Measurements from ENCODE around the gene INSL4. TPM values are rescaled to one million over a fixed set of nuclear protein-coding genes. Genes with fewer than 3 reads are reported as not detected.

The INSL4 gene
- total RNA-seq = not detected
- long read RNA-seq = 0 reads

DNA sequence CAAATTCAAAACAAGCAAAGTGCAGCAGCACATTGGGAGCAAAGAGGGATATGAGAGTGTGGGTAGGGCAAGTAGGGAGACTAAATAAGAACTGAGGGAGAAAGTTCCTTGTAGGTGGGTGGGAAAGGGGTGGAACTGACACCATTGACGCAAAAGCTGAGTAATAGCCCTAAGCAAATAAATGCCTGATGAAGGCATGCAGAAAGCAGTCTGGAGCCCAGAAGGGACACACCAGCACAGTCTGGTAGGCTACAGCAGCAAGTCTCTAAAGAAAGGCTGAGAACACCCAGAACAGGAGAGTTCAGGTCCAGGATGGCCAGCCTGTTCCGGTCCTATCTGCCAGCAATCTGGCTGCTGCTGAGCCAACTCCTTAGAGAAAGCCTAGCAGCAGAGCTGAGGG is at the start of gene INSL4:
Gene INSL4, plus strand, starts transcription at position 208 of the 400 bp plus-strand sequence. Its CDS starts 105 bp downstream, at position 313.
- no peak for ATAC-seq
- intact Hi-C loops (cut with DNase I, micrococcal nuclease) = no loop called here
- no peak for DNase-seq

DNA sequence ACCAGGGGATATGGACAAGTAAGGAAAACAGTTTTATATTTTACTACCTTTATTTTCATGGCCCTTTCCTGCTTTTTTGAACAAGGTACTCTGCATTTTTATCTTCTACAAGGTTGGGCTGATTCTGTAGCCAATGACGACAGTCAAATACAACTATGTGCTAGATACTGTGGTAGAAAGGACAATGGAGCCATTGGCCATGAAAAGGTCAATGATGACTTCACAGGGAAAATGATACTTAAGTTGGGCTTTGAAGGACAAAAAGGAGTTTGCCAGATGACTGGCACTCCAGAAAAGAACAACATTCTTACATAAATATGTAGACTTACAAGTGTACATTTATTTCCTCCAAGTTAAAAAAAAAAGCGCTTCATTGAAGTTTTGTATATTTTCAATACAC is 46.4 kb upstream of the INSL4 start:
- intact Hi-C loops (cut with DNase I, micrococcal nuclease) = loop anchor here in 1 of 2 donors (10.0 kb wide), 1 partner anchor 410 kb away; no protein-coding TSS in a partner anchor
- DNase-seq (no peak), ATAC-seq (no peak)

DNA sequence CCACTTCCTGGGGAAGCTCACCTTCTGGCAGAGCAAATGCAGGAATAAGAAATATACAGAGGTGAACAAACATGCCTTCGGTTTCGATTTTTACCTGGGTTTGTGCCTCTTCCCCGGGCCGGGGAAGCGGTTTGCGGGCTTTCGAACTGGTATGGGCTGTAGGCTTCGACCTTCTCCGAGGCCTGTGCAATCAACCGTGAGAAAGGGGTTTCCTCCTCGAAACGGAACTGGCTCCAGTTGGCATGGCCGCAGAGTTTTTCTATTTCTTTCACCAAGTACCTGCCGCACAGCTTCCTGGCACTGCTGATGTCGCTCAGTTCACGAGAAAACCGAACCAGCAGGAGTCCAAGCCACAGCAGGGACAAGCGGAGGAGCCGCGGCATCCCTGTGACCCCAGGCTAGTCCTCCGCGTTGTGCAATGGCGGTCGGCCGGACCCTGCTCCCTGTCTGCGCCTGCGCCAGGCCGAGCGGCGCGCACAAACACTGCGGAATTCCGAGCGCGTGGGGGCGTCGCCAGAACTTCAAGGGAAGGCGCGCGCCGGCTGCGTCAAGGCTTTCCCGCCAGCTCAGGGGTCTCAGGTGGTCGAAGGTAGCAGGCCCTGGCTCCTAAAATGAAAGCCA is 45.9 kb upstream of the INSL4 start, which contains the start of gene INSL6:
Gene INSL6, minus strand, starts transcription at position 420 of the 621 bp plus-strand sequence. Its CDS starts 37 bp downstream, at position 383.
- intact Hi-C loops (cut with DNase I, micrococcal nuclease) = loop anchor here in 1 of 2 donors (10.0 kb wide), 1 partner anchor 409 kb away; no protein-coding TSS in a partner anchor
- ATAC-seq (no peak), DNase-seq (no peak)

DNA sequence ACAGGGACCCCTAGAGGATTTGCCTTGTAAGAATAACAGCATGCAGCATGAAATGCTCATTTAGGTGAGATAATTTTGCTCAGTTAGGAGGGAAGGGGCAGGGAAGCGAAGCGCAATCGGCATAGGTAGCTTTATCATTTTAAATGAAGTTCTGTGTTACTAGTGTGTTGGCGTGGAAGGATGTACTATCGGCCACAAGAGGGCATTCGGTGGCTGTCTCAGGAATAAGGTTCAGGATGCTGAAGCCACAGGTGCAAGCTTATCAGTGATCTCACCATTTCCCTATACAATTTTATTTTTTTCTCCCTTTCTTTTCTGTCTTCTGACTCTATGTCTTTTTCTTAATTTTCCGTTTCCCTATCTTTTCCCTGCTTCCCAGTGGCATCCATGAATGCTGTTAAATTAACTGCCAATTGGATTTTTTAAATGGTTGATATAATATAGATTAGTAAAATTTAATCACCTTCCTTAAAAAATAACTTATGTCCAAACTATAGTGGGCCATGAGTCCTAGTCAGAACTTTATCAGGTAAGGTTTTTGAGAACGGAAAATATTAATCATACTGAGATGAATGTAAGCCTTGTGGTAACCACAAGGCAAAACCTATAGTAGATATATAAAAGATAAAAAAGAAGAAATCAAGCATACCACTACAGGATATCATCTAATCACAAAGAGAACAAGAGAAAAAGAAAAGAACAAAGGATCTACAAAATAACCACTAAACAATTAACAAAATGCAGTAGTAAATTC is 44.6 kb upstream of the INSL4 start:
- ATAC-seq (peak; percentile 95), DNase-seq (peak; percentile 30 to 49)
- intact Hi-C loops (cut with DNase I, micrococcal nuclease) = loop anchor here in 1 of 2 donors (10.0 kb wide), 1 partner anchor 408 kb away; no protein-coding TSS in a partner anchor

DNA sequence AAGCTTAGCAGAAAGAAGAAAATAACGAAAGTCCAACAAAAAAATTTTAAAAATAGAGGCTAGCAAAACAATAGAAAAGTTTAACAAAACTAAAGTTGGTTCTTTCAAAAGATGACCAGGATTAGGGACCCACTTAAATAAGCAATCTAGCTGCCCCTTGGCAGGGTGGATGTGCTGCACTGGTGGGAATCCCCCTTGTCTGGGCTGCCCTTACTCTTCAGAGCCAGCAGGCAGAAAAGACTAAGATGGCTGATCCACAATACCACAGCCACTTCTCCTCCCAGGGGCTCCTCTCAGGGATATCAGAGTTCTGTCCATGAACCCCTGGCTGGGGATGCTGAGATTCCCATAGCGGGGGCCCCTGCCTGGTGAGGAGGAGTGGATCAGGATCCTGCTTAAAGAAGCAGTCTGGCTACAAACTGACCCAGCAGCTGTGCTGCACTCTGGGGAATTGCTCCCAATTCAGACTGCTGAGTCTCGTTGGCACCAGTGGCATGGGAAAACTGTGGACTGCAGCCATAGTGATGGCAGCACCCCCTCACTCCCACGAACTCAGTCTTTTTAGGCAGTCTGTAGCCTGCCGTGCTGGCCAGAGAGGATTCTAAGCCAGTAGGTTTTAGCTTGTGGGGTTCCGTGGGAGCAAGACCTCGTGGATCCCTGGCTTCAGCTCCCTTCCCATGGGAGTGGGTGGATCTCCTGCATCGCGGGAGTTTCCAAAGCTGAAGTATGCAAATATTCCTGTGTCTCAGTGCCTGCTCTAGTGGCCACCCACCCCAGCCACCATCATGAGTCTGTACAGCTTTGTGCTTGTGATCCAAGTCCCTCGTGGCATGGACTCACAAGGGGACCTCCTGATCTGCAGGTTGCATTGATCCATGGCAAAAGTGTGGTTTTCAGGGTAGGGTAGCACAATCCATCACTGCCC is 42.9 kb upstream of the INSL4 start:
- ATAC-seq (no peak), DNase-seq (no peak)
- intact Hi-C loops (cut with DNase I, micrococcal nuclease) = loop anchor here in 1 of 2 donors (10.0 kb wide), 1 partner anchor 406 kb away; no protein-coding TSS in a partner anchor

DNA sequence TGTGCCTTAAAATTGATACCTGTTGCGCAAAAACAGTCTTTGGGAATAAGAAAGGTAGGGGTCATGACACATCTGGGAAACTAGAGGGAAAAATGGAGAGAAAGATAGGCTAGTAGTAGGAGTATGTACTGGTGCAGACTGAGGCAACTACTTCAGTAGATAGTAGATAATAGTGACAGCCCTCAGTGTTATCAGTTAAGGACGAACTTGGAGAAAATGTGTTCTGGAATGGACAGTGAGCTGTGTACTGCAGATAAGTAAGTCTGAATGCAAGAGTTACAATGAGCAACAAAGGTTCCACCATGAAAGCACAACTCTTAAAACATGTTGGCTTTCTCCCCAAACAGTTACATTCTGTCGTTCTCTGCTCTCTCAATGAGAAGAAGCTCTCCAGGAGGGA is 39.2 kb upstream of the INSL4 start:
- intact Hi-C loops (cut with DNase I, micrococcal nuclease) = no loop called here
- DNase-seq (no peak), ATAC-seq (no peak)

DNA sequence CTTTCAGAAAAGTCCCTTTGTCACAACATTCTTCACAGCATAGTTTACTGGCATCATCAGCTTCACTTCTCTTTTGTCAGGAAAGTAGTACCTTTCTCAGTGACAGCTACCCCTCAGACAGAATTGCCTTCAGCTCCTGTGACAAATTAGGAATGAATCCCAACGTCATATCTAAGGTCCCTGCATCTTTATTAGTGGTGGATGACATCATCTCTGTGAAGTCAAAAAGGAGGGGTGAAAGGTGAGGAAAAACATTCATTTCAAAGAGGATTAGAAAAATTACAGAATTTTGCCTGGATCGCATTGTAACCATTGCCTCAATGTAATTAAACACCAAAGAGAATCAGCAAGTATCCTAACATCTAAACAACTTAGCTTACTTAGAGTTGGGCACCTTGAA is 37.9 kb upstream of the INSL4 start:
- DNase-seq (no peak), ATAC-seq (no peak)
- intact Hi-C loops (cut with DNase I, micrococcal nuclease) = no loop called here

DNA sequence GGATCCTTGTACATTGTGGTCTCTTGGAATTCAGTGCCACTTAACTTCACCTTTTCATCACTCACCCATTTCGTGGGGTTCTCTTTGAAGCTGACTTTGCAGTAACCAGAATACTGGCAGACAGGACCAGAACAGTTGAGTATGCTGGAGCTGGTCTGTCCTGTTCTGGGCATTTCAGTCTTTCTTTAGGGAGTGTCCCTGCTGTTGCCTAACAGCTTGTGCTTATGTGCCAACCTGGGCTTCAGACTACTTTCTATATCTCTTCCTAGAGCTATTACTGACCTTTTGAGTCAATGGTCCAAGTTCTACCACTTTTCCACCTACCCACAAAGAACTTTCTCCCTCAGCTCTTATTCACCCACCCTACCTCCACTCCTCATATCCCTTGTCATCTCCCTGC is 35.8 kb upstream of the INSL4 start:
- ATAC-seq (no peak), DNase-seq (no peak)
- intact Hi-C loops (cut with DNase I, micrococcal nuclease) = no loop called here

DNA sequence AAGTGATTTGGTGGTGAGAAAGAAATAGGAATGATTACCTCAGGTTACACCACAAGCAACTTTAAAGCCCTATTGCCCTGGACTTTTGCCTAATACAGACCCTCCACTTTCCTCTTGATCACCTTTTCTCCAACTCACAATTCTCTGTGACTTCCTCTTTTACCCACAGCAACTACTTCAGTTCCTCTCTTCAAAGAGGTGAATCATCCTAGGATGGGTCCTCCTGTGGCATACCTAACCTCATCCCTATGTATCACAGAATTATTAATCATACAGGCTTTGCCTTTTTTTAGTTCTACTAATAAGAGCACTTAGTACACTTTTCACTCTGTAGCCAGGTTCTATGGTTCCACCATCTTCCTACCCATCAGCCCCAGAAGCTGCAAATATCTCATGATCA is 26.1 kb upstream of the INSL4 start:
- no peak for DNase-seq
- ATAC-seq = no peak
- intact Hi-C loops (cut with DNase I, micrococcal nuclease) = no loop called here

DNA sequence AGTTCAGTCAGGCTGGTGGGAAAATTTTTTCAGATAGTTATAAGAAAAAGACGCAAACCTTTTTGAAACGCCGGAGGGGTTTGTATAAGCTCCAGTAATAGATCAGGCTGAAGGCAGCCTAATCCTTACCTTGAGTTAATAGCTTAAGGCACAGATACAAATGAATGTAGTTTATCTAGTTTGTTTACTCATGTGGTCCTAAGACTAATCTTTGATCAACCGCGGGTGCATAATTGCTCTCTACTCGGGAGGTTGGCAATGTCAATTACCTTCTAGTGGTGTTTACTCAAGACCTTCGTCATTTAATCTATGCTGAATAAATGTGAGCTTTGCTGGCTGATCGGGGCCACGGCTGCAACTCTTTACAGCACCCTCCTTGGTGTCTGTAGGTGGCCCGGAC is 665 bp upstream of the INSL4 start:
- intact Hi-C loops (cut with DNase I, micrococcal nuclease) = no loop called here
- DNase-seq = no peak
- ATAC-seq = no peak

DNA sequence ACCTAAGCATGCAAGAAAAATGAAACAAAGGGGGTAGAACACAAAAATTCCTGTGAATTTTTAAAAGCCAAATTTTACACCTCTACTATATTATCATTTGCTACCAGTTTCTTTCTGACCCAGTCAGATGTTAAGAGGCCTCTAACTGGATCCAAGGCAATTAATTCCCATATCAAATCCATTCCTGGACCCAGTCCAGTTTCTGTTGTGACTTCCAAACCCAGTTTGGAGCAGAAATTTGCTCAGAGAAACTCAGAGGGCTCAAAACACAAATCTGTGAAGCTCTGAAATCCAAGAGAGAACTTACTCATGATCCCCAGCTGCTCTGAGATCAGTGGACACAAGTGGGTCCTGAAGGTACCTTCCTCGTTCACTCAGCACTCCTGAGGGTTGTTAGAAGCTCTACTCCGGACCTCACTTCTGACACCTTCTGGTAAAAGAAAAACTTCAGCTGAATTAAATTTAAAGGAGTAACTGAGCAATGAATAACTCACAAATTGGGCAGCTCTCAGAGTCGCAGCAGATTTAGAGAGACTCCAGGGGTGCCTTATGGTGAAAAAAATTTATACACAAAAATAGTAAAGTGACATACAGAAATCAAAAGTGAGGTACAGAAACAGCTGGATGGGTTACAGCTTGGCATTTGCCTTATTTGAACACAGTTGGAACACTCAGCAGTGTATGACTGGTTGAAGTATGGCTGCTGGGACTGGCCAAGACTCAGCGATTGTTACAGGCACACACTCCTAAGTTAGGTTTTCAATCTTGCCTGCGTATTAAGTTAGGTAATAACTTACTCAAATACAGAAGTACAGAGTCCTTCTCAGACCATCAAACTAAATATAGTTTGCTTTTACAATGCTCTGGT is 32.4 kb downstream of the INSL4 start:
- no peak for DNase-seq
- ATAC-seq = peak; percentile 27
- intact Hi-C loops (cut with DNase I, micrococcal nuclease) = no loop called here

DNA sequence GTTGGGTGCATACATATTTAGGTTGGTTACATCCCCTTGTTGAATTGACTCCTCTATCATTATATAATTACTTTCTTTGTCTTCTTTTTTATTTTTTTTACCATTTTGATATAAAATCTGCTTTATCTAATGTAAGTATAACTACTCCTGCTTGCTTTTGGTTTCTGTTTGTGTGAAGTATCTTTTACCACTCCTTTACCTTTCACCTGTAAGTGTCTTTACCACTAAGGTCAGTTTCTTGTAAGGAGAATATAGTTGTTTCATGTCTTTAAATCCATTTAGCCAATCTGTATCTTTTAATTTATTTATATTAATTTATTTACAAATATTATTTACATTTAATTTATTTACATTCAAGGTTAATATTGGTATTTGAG is 33.0 kb downstream of the INSL4 start:
- ATAC-seq (peak; percentile 32), DNase-seq (no peak)
- intact Hi-C loops (cut with DNase I, micrococcal nuclease) = no loop called here

DNA sequence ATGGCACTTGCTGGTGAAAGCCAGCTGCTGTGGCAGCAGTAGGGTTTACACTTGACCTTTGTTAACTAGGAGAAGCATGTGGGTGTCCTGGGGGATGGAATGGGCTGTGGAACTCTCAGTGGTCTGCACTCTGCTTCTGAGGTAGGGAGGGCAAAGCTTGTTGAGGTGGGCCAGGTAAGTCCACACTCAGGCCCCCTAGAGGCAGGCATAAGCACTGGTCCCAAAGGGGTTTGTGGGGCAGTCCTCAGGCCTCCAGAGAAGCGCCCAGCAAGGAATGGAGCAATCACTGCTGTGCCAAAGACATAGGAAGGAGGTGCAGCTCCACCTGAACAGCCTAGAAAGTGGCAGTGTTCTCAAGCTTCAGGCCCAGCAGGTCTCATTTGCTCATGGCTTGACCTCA is 34.7 kb downstream of the INSL4 start:
- DNase-seq (no peak), ATAC-seq (no peak)
- intact Hi-C loops (cut with DNase I, micrococcal nuclease) = no loop called here

DNA sequence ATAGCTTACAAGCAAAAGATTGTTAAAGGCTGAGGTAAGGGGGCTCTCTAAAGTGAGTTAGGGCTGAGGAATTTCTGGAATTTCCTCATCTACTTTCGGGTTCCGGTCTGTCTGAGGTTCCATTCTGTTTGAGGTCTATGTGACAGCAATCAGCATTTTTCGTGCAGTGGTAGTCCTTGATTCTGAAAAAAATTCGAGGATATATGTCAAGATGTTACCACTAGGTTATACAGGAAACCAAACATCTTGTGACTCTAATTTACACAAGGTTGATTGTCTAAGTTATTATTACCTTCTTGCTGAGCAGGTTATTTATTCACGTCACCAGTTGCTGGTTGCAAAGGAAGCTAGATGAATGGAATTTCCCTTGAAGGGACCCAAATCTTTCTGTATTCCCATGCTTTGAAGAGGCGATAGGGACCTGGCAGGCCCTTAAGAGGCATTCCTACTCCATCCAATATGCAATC is 38.1 kb downstream of the INSL4 start:
- intact Hi-C loops (cut with DNase I, micrococcal nuclease) = no loop called here
- DNase-seq (no peak), ATAC-seq (no peak)

DNA sequence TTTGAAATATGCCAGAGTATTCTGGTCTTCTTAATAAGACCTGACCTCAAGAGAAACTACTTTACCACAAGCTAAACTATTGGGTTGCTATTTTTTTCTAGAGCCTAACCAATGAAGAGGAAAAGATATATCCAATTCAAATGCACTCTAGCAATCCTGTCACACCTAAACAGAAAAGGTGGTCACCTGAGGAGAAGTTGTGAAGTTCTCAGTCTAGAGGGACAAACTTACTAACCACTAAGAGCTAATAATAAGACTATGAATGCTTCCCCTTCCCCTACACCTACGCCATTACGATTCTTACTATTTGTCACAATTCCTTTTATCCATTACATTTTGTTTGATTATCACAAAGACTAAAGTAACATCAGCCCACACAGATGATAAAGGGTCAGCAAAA is 43.6 kb downstream of the INSL4 start:
- DNase-seq (no peak), ATAC-seq (no peak)
- intact Hi-C loops (cut with DNase I, micrococcal nuclease) = no loop called here

DNA sequence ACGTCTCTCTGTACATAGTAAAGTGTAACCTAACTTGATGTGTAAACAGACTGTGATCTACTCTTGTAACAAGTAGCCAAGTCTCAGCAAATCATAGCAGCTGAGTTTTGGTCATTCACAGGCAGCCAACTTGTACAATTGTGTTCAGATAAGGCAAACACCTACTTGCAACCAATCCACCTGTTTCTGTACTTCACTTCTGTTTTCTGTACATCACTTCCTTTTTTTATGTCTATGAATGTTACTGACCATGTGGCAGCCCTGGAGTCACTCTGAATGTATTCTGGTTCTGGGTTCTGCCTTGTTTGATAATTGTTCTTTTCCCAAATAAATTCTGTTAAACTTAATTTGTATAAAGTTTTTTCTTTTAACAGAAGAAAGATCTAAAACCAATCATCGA is 47.3 kb downstream of the INSL4 start:
- no peak for ATAC-seq
- intact Hi-C loops (cut with DNase I, micrococcal nuclease) = no loop called here
- no peak for DNase-seq

Measured in left colon (tissue), 2 donors.